ENCODE results near the gene OR4K13. TPM values are rescaled to one million over a fixed set of nuclear protein-coding genes. Genes with fewer than 3 reads are reported as not detected.

OR4K13 gene, protein sequence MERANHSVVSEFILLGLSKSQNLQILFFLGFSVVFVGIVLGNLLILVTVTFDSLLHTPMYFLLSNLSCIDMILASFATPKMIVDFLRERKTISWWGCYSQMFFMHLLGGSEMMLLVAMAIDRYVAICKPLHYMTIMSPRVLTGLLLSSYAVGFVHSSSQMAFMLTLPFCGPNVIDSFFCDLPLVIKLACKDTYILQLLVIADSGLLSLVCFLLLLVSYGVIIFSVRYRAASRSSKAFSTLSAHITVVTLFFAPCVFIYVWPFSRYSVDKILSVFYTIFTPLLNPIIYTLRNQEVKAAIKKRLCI
- total RNA-seq (not detected), polyA plus RNA-seq (not detected), total RNA-seq (not detected)

DNA sequence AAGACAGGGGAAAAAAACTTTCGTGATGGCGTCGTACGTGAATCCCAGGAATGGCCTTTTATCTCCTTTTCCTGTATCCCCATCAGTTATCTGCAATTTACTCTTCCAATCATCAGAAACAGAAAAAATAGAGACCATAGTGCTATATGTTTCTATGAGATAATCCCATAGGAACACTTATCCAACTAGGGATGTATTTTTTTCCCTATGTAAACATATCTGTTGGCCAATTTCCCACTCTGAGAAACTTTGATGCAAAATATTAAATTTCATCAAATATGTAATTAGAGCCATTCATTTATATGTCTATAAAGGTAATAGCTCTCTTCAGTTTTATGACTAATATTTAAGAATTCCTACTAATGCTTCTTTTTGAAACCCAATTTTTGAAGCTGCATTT, at the start of gene OR4K13:
Gene OR4K13 (minus strand): TSS at position 101 of the 400 bp plus-strand sequence. CDS start 1,280 bp downstream, outside the sequence.
- Mint-ChIP-seq H3K27me3 (peaks cover 0 to 7% (median 0%) of the 10 kb centered on the region in 5 donors), H3K4me3 (no peak within 1 kb of the TSS), H3K36me3 (no peaks in the 10 kb centered on the region), H3K9me3 (peaks cover 0 to 14% (median 4%) of the 10 kb centered on the region in 11 donors), H3K27ac (no peak within 1 kb of the TSS), H3K4me1 (no peaks in the 10 kb centered on the region)
- Histone ChIP-seq H3K9me3 (ENCODE audit: control insufficient read depth in 2 of 3, low read length in 3 of 3) (no peaks in the 10 kb centered on the region), H3K36me3 (ENCODE audit: control insufficient read depth in 2 of 3, insufficient read depth in 3 of 3, low read length in 3 of 3) (no peaks in the 10 kb centered on the region), H3K27me3 (ENCODE audit: control insufficient read depth in 2 of 2, insufficient read depth in 2 of 2, low read length in 2 of 2) (no peaks in the 10 kb centered on the region), H3K27ac (ENCODE audit: low read depth, low read length) (no peak within 1 kb of the TSS), H3K4me3 (ENCODE audit: low read length) (no peak within 1 kb of the TSS), H3K4me1 (ENCODE audit: control insufficient read depth in 2 of 2, insufficient read depth in 2 of 2, low read length in 2 of 2) (no peaks in the 10 kb centered on the region)
- CTCF ChIA-PET: no interaction called here
- DNase-seq (no peak), ATAC-seq (no peak)
- intact Hi-C loops (cut with micrococcal nuclease): no loop called here
- POLR2A ChIA-PET: no interaction called here

DNA sequence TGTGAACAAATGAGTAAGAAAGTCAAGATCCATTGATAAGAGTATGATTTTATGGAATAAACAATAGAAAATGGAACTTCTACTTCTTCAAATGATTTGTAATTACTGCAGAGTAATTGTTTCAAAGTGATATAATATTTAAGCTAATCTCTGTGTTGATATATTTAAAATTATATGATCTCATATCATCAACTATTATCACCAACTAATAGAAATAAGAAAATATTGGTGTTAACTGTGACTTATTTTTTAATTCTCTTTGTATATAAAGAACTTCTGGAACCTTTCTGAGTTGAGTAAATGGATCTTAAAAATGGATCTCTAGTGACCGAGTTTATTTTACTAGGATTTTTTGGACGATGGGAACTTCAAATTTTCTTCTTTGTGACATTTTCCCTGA, 23.9 kb upstream of the OR4K13 start, which contains the start of gene OR4L1:
Gene OR4L1 (plus strand): TSS at position 301 of the 400 bp plus-strand sequence. CDS start 0 bp downstream, at position 301.
- POLR2A ChIA-PET: no interaction called here

DNA sequence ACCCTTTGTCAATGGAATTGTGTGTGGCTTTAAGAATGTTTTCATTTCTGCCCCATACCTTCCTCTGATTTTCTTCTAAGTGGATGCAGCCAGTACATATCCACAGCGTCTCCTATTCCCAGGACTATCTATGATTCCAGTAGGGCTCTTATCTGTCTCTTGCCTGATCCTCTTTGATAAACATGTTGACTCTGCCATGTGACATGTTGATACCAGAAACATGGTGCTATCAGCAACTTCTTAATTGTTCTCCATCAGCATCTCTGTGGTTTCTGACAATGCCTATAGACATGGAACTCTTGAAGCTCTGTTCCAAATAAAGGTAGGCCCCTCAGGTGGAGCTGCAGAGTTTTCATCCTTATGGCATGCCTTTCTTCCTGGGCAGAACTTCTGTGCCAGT, 12.4 kb upstream of the OR4K13 start:
- DNase-seq (no peak), ATAC-seq (no peak)
- peaks cover 3 to 17% (median 9%) of the 10 kb centered on the region in 5 donors for H3K27me3 Mint-ChIP-seq
- H3K27ac Mint-ChIP-seq: no peak overlapping the region
- H3K4me1 Mint-ChIP-seq: peaks cover 0 to 2% (median 0%) of the 10 kb centered on the region in 7 donors
- peaks cover 0 to 6% (median 0%) of the 10 kb centered on the region in 11 donors for H3K9me3 Mint-ChIP-seq
- H3K27me3 ChIP-seq (ENCODE audit: control insufficient read depth in 2 of 2, insufficient read depth in 2 of 2, low read length in 2 of 2): no peaks in the 10 kb centered on the region
- no peak overlapping the region for H3K4me3 Mint-ChIP-seq
- ChIA-PET POLR2A (no interaction called here), CTCF (no interaction called here)
- H3K9me3 ChIP-seq (ENCODE audit: control insufficient read depth in 2 of 3, low read length in 3 of 3): no peaks in the 10 kb centered on the region
- intact Hi-C loops (cut with micrococcal nuclease): no loop called here
- no peak overlapping the region for H3K27ac ChIP-seq (ENCODE audit: low read depth, low read length)
- no peak overlapping the region for H3K4me3 ChIP-seq (ENCODE audit: low read length)
- no peaks in the 10 kb centered on the region for H3K4me1 ChIP-seq (ENCODE audit: control insufficient read depth in 2 of 2, insufficient read depth in 2 of 2, low read length in 2 of 2)
- no peaks in the 10 kb centered on the region for H3K36me3 ChIP-seq (ENCODE audit: control insufficient read depth in 2 of 3, insufficient read depth in 3 of 3, low read length in 3 of 3)
- no peaks in the 10 kb centered on the region for H3K36me3 Mint-ChIP-seq

More for the DNA sequence above, 23.9 kb upstream of the OR4K13 start, which contains the start of gene OR4L1:
- ATAC-seq (no peak), DNase-seq (no peak)
- peaks cover 0 to 4% (median 2%) of the 10 kb centered on the region in 7 donors for H3K4me1 Mint-ChIP-seq
- H3K4me1 ChIP-seq (ENCODE audit: control insufficient read depth in 2 of 2, insufficient read depth in 2 of 2, low read length in 2 of 2): no peaks in the 10 kb centered on the region
- no peak within 1 kb of the TSS for H3K4me3 Mint-ChIP-seq
- CTCF ChIA-PET: no interaction called here
- H3K36me3 ChIP-seq (ENCODE audit: control insufficient read depth in 2 of 3, insufficient read depth in 3 of 3, low read length in 3 of 3): no peaks in the 10 kb centered on the region
- peak within 1 kb of the TSS in 1 of 9 donors; percentile 32 for H3K27ac Mint-ChIP-seq
- peaks cover 0 to 13% (median 5%) of the 10 kb centered on the region in 11 donors for H3K9me3 Mint-ChIP-seq
- no peaks in the 10 kb centered on the region for H3K9me3 ChIP-seq (ENCODE audit: control insufficient read depth in 2 of 3, low read length in 3 of 3)
- peaks cover 0 to 4% (median 0%) of the 10 kb centered on the region in 5 donors for H3K36me3 Mint-ChIP-seq
- H3K27me3 Mint-ChIP-seq: peaks cover 0 to 8% (median 0%) of the 10 kb centered on the region in 5 donors
- no peaks in the 10 kb centered on the region for H3K27me3 ChIP-seq (ENCODE audit: control insufficient read depth in 2 of 2, insufficient read depth in 2 of 2, low read length in 2 of 2)
- intact Hi-C loops (cut with micrococcal nuclease): no loop called here
- H3K4me3 ChIP-seq (ENCODE audit: low read length): no peak within 1 kb of the TSS
- H3K27ac ChIP-seq (ENCODE audit: low read depth, low read length): no peak within 1 kb of the TSS

DNA sequence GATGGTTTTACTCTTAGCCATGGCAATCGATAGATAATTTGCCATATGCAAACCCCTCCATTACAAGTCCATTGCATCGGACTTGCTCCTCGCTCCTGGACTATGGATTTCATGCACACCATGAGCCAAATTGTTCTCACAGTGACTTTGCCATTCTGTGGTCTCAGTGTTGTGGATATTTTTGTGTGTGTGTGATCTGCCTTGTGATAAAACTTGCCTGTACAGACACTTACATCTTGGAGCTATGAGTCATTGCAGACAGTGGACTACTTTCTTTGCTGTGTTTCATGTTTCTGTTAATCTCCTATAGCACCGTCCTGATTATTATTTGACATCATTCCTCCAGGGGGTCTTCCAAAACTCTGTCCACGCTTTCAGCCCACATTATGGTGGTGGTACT, 8.4 kb upstream of the OR4K13 start:
- no peaks in the 10 kb centered on the region for H3K36me3 ChIP-seq (ENCODE audit: control insufficient read depth in 2 of 3, insufficient read depth in 3 of 3, low read length in 3 of 3)
- H3K4me1 Mint-ChIP-seq: peaks cover 0 to 2% (median 0%) of the 10 kb centered on the region in 7 donors
- peaks cover 0 to 14% (median 5%) of the 10 kb centered on the region in 11 donors for H3K9me3 Mint-ChIP-seq
- H3K4me1 ChIP-seq (ENCODE audit: control insufficient read depth in 2 of 2, insufficient read depth in 2 of 2, low read length in 2 of 2): no peaks in the 10 kb centered on the region
- DNase-seq (no peak), ATAC-seq (no peak)
- H3K9me3 ChIP-seq (ENCODE audit: control insufficient read depth in 2 of 3, low read length in 3 of 3): no peaks in the 10 kb centered on the region
- POLR2A ChIA-PET: no interaction called here
- CTCF ChIA-PET: no interaction called here
- no peak overlapping the region for H3K4me3 Mint-ChIP-seq
- peaks cover 2 to 8% (median 5%) of the 10 kb centered on the region in 5 donors for H3K27me3 Mint-ChIP-seq
- H3K36me3 Mint-ChIP-seq: peaks cover 0 to 3% (median 0%) of the 10 kb centered on the region in 5 donors
- H3K27ac Mint-ChIP-seq: no peak overlapping the region
- intact Hi-C loops (cut with micrococcal nuclease): no loop called here
- no peak overlapping the region for H3K4me3 ChIP-seq (ENCODE audit: low read length)
- H3K27ac ChIP-seq (ENCODE audit: low read depth, low read length): no peak overlapping the region
- H3K27me3 ChIP-seq (ENCODE audit: control insufficient read depth in 2 of 2, insufficient read depth in 2 of 2, low read length in 2 of 2): no peaks in the 10 kb centered on the region

DNA sequence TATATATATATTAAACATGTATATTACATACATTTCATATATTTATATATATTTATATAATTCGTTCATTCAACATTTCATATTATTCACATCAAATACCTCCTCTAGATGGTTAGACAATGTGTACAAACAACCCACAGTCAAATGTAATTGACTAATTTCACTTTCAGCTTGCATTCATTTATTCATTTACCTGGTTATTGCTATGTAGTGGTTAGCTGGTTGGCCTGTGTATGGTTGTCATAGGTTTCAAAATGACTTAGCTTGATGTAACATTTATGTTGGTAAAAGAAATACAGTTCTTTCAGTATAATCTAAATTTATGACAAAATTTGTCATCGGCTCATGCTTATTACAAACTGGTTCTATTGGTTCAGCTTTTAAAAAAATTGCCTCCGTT, 389 bp downstream of the OR4K13 start:
- intact Hi-C loops (cut with micrococcal nuclease): no loop called here
- no peaks in the 10 kb centered on the region for H3K4me1 Mint-ChIP-seq
- peaks cover 0 to 7% (median 0%) of the 10 kb centered on the region in 5 donors for H3K27me3 Mint-ChIP-seq
- Histone ChIP-seq H3K36me3 (ENCODE audit: control insufficient read depth in 2 of 3, insufficient read depth in 3 of 3, low read length in 3 of 3) (no peaks in the 10 kb centered on the region), H3K27me3 (ENCODE audit: control insufficient read depth in 2 of 2, insufficient read depth in 2 of 2, low read length in 2 of 2) (no peaks in the 10 kb centered on the region), H3K4me1 (ENCODE audit: control insufficient read depth in 2 of 2, insufficient read depth in 2 of 2, low read length in 2 of 2) (no peaks in the 10 kb centered on the region), H3K4me3 (ENCODE audit: low read length) (no peak overlapping the region), H3K27ac (ENCODE audit: low read depth, low read length) (no peak overlapping the region), H3K9me3 (ENCODE audit: control insufficient read depth in 2 of 3, low read length in 3 of 3) (no peaks in the 10 kb centered on the region)
- H3K36me3 Mint-ChIP-seq: no peaks in the 10 kb centered on the region
- CTCF ChIA-PET: no interaction called here
- ATAC-seq (no peak), DNase-seq (no peak)
- no peak overlapping the region for H3K27ac Mint-ChIP-seq
- POLR2A ChIA-PET: no interaction called here
- H3K9me3 Mint-ChIP-seq: peaks cover 0 to 12% (median 3%) of the 10 kb centered on the region in 11 donors
- H3K4me3 Mint-ChIP-seq: no peak overlapping the region

DNA sequence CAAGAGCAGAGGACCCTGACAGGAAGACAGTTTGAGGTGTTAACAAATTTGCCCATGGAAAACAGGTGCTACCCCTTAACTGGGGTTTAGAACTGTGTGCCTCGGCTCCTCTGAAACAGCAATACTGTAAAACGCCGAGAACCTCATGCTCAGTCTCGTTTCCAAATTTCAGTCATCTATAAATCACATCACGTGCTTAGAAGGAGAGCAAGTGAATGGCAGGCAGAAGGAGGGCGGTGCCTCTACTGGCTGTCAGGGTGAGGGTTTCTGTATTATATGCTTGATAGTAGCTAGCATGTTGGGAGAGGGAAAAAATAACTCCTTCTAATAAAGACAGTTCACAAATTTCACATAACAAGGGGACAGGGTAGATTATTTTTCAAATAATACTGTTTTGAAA, 4.8 kb downstream of the OR4K13 start:
- peak overlapping the region in 1 of 9 donors; percentile 34 for H3K27ac Mint-ChIP-seq
- Histone ChIP-seq H3K27me3 (ENCODE audit: control insufficient read depth in 2 of 2, insufficient read depth in 2 of 2, low read length in 2 of 2) (no peaks in the 10 kb centered on the region), H3K36me3 (ENCODE audit: control insufficient read depth in 2 of 3, insufficient read depth in 3 of 3, low read length in 3 of 3) (no peaks in the 10 kb centered on the region), H3K4me3 (ENCODE audit: low read length) (no peak overlapping the region), H3K9me3 (ENCODE audit: control insufficient read depth in 2 of 3, low read length in 3 of 3) (no peaks in the 10 kb centered on the region), H3K27ac (ENCODE audit: low read depth, low read length) (no peak overlapping the region), H3K4me1 (ENCODE audit: control insufficient read depth in 2 of 2, insufficient read depth in 2 of 2, low read length in 2 of 2) (no peaks in the 10 kb centered on the region)
- peaks cover 0 to 3% (median 0%) of the 10 kb centered on the region in 11 donors for H3K9me3 Mint-ChIP-seq
- no peaks in the 10 kb centered on the region for H3K4me1 Mint-ChIP-seq
- peaks cover 0 to 7% (median 0%) of the 10 kb centered on the region in 5 donors for H3K27me3 Mint-ChIP-seq
- H3K36me3 Mint-ChIP-seq: no peaks in the 10 kb centered on the region
- intact Hi-C loops (cut with micrococcal nuclease): no loop called here
- no peak overlapping the region for H3K4me3 Mint-ChIP-seq
- ATAC-seq: no peak
- no peak for DNase-seq
- CTCF ChIA-PET: no interaction called here
- POLR2A ChIA-PET: no interaction called here

All from naive thymus-derived CD4-positive, alpha-beta T cell (primary cell).